IMR-90 (cell line): Measurements from ENCODE around the gene ULK1. TPM values are rescaled to one million over a fixed set of nuclear protein-coding genes. Genes with fewer than 3 reads are reported as not detected.

Experiments used
- ATAC-seq: fragments of 200-7000 bp; cut with Tn5 transposase; 2 replicates; pipeline ENCODE4 v1.9.1; 2020; ENCODE audit warnings: low read depth, mild to moderate bottlenecking, moderate library complexity
- BruUV-seq: library from RNA; stranded (reverse); fragments of 400-500 nt; replicated peaks from 2 replicates; lab custom pipeline; 2021; lab: Mats Ljungman, UMichigan
- CTCF ChIA-PET: fragments of 300-600 bp; formaldehyde crosslinking; extraction: SDS; loops from one replicate; lab custom pipeline; 2021; ENCODE audit warnings: antibody characterized with exemption; lab: Yijun Ruan, JAX
- POLR2A ChIA-PET: fragments of 300-600 bp; sonication (Branson Sonifier 250); formaldehyde crosslinking; loops from one replicate; lab custom pipeline; 2022; ENCODE audit warnings: antibody characterized with exemption; ENCODE audit not compliant: unreplicated experiment; lab: Charles Lee
- DNase-seq: peaks from one replicate; pipeline ENCODE4 v3.0.0; 2013
- H2AFZ ChIP-seq: replicated peaks from 2 replicates; pipeline ENCODE3; 2013; ENCODE audit warnings: low read length, mild to moderate bottlenecking; ENCODE audit not compliant: poor library complexity
- H2AK5ac ChIP-seq: 2 replicates; pipeline ENCODE4 v1.6.1; 2013; ENCODE audit warnings: low read depth, low read length, inconsistent platforms
- H2AK9ac ChIP-seq: replicated peaks from 2 replicates; pipeline ENCODE3; 2013; ENCODE audit warnings: mild to moderate bottlenecking, low read depth, low read length, moderate library complexity; ENCODE audit not compliant: poor library complexity
- H2BK120ac ChIP-seq: 2 replicates; pipeline ENCODE4 v1.6.1; 2013; ENCODE audit warnings: low read depth, low read length, inconsistent platforms
- H2BK15ac ChIP-seq: 3 replicates; pipeline ENCODE4 v1.6.1; 2013; ENCODE audit warnings: low read depth, low read length, inconsistent platforms
- H2BK20ac ChIP-seq: 2 replicates; pipeline ENCODE4 v1.6.1; 2013; ENCODE audit warnings: low read depth, mild to moderate bottlenecking, inconsistent platforms, low read length, moderate library complexity
- H2BK5ac ChIP-seq: 2 replicates; pipeline ENCODE4 v1.6.1; 2013; ENCODE audit warnings: mild to moderate bottlenecking, low read depth, low read length, inconsistent platforms; ENCODE audit not compliant: poor library complexity, severe bottlenecking
- H3K14ac ChIP-seq: replicated peaks from 2 replicates; pipeline ENCODE4 v1.6.1; 2013; ENCODE audit warnings: low read depth, low read length, inconsistent platforms
- H3K18ac ChIP-seq: 2 replicates; pipeline ENCODE4 v1.6.1; 2013; ENCODE audit warnings: low read depth, low read length, control low read depth
- H3K23ac ChIP-seq: 2 replicates; pipeline ENCODE4 v1.6.1; 2013; ENCODE audit warnings: low read depth, low read length, inconsistent platforms
- H3K27ac ChIP-seq: 2 replicates; pipeline ENCODE4 v1.5.1; 2013; ENCODE audit warnings: mild to moderate bottlenecking, control low read depth, low read length; ENCODE audit not compliant: insufficient read depth
- H3K27me3 ChIP-seq: 2 replicates; pipeline ENCODE4 v1.6.1; 2013; ENCODE audit warnings: low read length; ENCODE audit not compliant: control insufficient read depth, insufficient read depth
- H3K36me3 ChIP-seq: 2 replicates; pipeline ENCODE4 v1.6.1; 2013; ENCODE audit warnings: low read length, mixed read lengths; ENCODE audit not compliant: control insufficient read depth, insufficient read depth
- H3K4ac ChIP-seq: 2 replicates; pipeline ENCODE4 v1.6.1; 2013; ENCODE audit warnings: low read depth, low read length, inconsistent platforms
- H3K4me1 ChIP-seq: 2 replicates; pipeline ENCODE4 v1.6.1; 2013; ENCODE audit warnings: low read length, mixed read lengths; ENCODE audit not compliant: control insufficient read depth, insufficient read depth
- H3K4me2 ChIP-seq: 2 replicates; pipeline ENCODE4 v1.6.1; 2013; ENCODE audit warnings: low read depth, mild to moderate bottlenecking, control low read depth, low read length, moderate library complexity
- H3K4me3 ChIP-seq: 2 replicates; pipeline ENCODE4 v1.5.1; 2013; ENCODE audit warnings: low read depth, mild to moderate bottlenecking, control low read depth, low read length, moderate library complexity; ENCODE audit not compliant: insufficient read depth
- H3K56ac ChIP-seq: 2 replicates; pipeline ENCODE4 v1.6.1; 2013; ENCODE audit warnings: low read length, inconsistent platforms; ENCODE audit not compliant: insufficient read depth; ENCODE audit errors: extremely low read depth
- H3K79me1 ChIP-seq, 2 experiments: 2 replicates each; pipeline ENCODE4 v1.6.1; 2013; ENCODE audit warnings: low read length in 2 of 2, inconsistent platforms in 1 of 2, low read depth in 1 of 2
- H3K9ac ChIP-seq: 2 replicates; pipeline ENCODE4 v1.6.1; 2013; ENCODE audit warnings: low read depth, low read length, control low read depth
- H3K9me1 ChIP-seq: 2 replicates; pipeline ENCODE4 v1.6.1; 2013; ENCODE audit warnings: low read length, inconsistent platforms; ENCODE audit not compliant: insufficient read depth
- H3K9me3 ChIP-seq: 2 replicates; pipeline ENCODE4 v1.6.1; 2013; ENCODE audit warnings: low read length; ENCODE audit not compliant: control insufficient read depth, insufficient read depth
- H4K20me1 ChIP-seq: 2 replicates; pipeline ENCODE4 v1.6.1; 2013; ENCODE audit warnings: low read length, inconsistent platforms; ENCODE audit not compliant: insufficient read depth
- H4K5ac ChIP-seq: 2 replicates; pipeline ENCODE4 v1.6.1; 2013; ENCODE audit warnings: mild to moderate bottlenecking, low read depth, low read length, control low read depth
- H4K8ac ChIP-seq, 2 experiments: 2 replicates each; pipeline ENCODE4 v1.6.1; 2013; ENCODE audit warnings: low read depth in 2 of 2, low read length in 2 of 2, control low read depth in 1 of 2, inconsistent platforms in 1 of 2
- H4K91ac ChIP-seq: 2 replicates; pipeline ENCODE4 v1.6.1; 2013; ENCODE audit warnings: low read depth, low read length, inconsistent platforms; ENCODE audit not compliant: insufficient read depth
- BHLHE40 ChIP-seq: fragments of 150-350 bp; IDR thresholded peaks from 2 replicates; pipeline ENCODE4 v1.6.1; 2016; ENCODE audit warnings: mild to moderate bottlenecking, low read depth, low read length
- CTCF ChIP-seq: conservative IDR thresholded peaks from 2 replicates; pipeline ENCODE4 v1.5.1; 2012; ENCODE audit warnings: mild to moderate bottlenecking, low read depth, low read length, improper control_type of control experiment
- ELK1 ChIP-seq: fragments of 150-350 bp; IDR thresholded peaks from 2 replicates; pipeline ENCODE4 v1.6.1; 2016; ENCODE audit warnings: low read depth, mild to moderate bottlenecking, low read length, moderate library complexity, borderline replicate concordance
- FOS ChIP-seq: fragments of 150-350 bp; IDR thresholded peaks from 2 replicates; pipeline ENCODE4 v1.6.1; 2016; ENCODE audit warnings: low read depth, low read length
- MAFK ChIP-seq: IDR thresholded peaks from 2 replicates; pipeline ENCODE4 v1.6.1; 2012; ENCODE audit warnings: low read depth, low read length, improper control_type of control experiment
- MAZ ChIP-seq: IDR thresholded peaks from 2 replicates; pipeline ENCODE4 v1.6.1; 2012; ENCODE audit warnings: low read depth, mild to moderate bottlenecking, low read length, improper control_type of control experiment, moderate library complexity, borderline replicate concordance
- NFE2L2 ChIP-seq: fragments of 150-350 bp; IDR thresholded peaks from 2 replicates; pipeline ENCODE4 v1.6.1; 2016; ENCODE audit warnings: low read depth, mild to moderate bottlenecking, low read length
- POLR2A ChIP-seq: IDR thresholded peaks from 2 replicates; pipeline ENCODE4 v1.6.1; 2012; ENCODE audit warnings: mild to moderate bottlenecking, low read depth, low read length
- RAD21 ChIP-seq: IDR thresholded peaks from 2 replicates; pipeline ENCODE4 v1.6.1; 2012; ENCODE audit warnings: low read length, improper control_type of control experiment
- RCOR1 ChIP-seq: IDR thresholded peaks from 2 replicates; pipeline ENCODE4 v1.6.1; 2012; ENCODE audit warnings: mild to moderate bottlenecking, low read length, improper control_type of control experiment; ENCODE audit not compliant: insufficient replicate concordance
- RFX5 ChIP-seq: IDR thresholded peaks from 2 replicates; pipeline ENCODE4 v1.8.0; 2012; ENCODE audit warnings: low read depth, mild to moderate bottlenecking, low read length, moderate library complexity
- SMC3 ChIP-seq: fragments of 150-350 bp; IDR thresholded peaks from 2 replicates; pipeline ENCODE4 v1.6.1; 2016; ENCODE audit warnings: low read depth, mild to moderate bottlenecking, antibody characterized with exemption, low read length, moderate library complexity
- USF2 ChIP-seq: fragments of 150-350 bp; IDR thresholded peaks from 2 replicates; pipeline ENCODE4 v1.6.1; 2017; ENCODE audit warnings: mild to moderate bottlenecking, antibody characterized with exemption, low read length, low read depth
- WGBS, 2 experiments: methylation state at CpG; one replicate each; pipeline versions ENCODE4 v1.1.5 to v1.1.7; 2013; ENCODE audit warnings: missing lambda C conversion rate in 2 of 2; ENCODE audit not compliant: insufficient read length in 1 of 2; ENCODE audit errors: extremely low coverage in 2 of 2; 5-methylcytosine and 5-hydroxymethylcytosine counted together
- dilution Hi-C: fragments of 300-500 bp; cut with HindIII; formaldehyde crosslinking; loops from one replicate; pipeline ENCODE4 v1.14.3; 2018; ENCODE audit warnings: low sequenced_read_pairs; ENCODE audit not compliant: unreplicated experiment
- in situ Hi-C: fragments of 300-500 bp; cut with MboI; formaldehyde crosslinking; loops from 3 replicates; pipeline ENCODE4 v1.14.3; 2019; ENCODE audit warnings: low sequenced_read_pairs, inconsistent platforms, mixed read lengths
- intact Hi-C: fragments of 100-400 bp; cut with micrococcal nuclease; formaldehyde crosslinking; loops from 2 replicates; pipeline ENCODE4 v1.10.0; 2022
- polyA plus RNA-seq, 3 experiments: library from polyadenylated mRNA; depleted of rRNA; stranded (reverse); fragments of >200 nt; gene quantifications; 2 replicates each; pipeline ENCODE4 v1.2.3, GENCODE V29; 2012; ENCODE audit warnings: low replicate concordance in 1 of 3
- total RNA-seq: library from RNA; depleted of rRNA; stranded (reverse); fragments of >200 nt; gene quantifications from 2 replicates; pipeline ENCODE4 v1.2.3, GENCODE V29; 2012

The ULK1 gene
- total and polyA plus RNA-seq, 2 of the 4 experiments (the other 2 are of a cell fraction) = 1.8 to 19.2 TPM

- H3K27me3 ChIP-seq = peaks cover 12% of the 10 kb centered on the region; the same call in 1 of the 2 replicates
- H3K36me3 ChIP-seq = no peaks in the 10 kb centered on the region
- WGBS, 2 experiments = 73% methylated on average over 4 of the region's 21 CpGs; no CpG with 5 or more reads in 1 of the 2 experiments
- no peak overlapping the region for H4K91ac ChIP-seq
- no peak overlapping the region for H3K4ac ChIP-seq
- H4K5ac ChIP-seq = no peak overlapping the region
- dilution Hi-C loops = no loop called here
- no peak for TF ChIP-seq BHLHE40
- no peak for TF ChIP-seq RCOR1
- no peak for TF ChIP-seq MAFK
- TF ChIP-seq MAZ = no peak
- no peak for TF ChIP-seq FOS
- no peak for TF ChIP-seq CTCF
- no peak for TF ChIP-seq NFE2L2
- no peak for TF ChIP-seq POLR2A
- no peak for TF ChIP-seq USF2
- no peak for TF ChIP-seq RFX5
- TF ChIP-seq RAD21 = no peak
- no peak for TF ChIP-seq ELK1
- TF ChIP-seq SMC3 = no peak
- H3K56ac ChIP-seq = no peak overlapping the region
- no peak overlapping the region for H4K8ac ChIP-seq
- intact Hi-C loops = no loop called here
- H3K9ac ChIP-seq = no peak overlapping the region
- no peak overlapping the region for H2BK20ac ChIP-seq
- no peak overlapping the region for H2BK15ac ChIP-seq
- CTCF ChIA-PET = no interaction called here
- H3K18ac ChIP-seq = no peak overlapping the region
- peaks cover 7% of the 10 kb centered on the region for H3K9me1 ChIP-seq
- H2AK5ac ChIP-seq = 0 out of 2 replicates have a peak overlapping the region, but pooled peaks have one; percentile 14
- BruUV-seq = no TSS peak
- H2AK9ac ChIP-seq = no peak overlapping the region
- POLR2A ChIA-PET = no interaction called here
- H2BK120ac ChIP-seq = no peak overlapping the region; the same call in 1 of the 2 replicates
- DNase-seq (no peak), ATAC-seq (no peak)
- no peak overlapping the region for H3K4me3 ChIP-seq
- H3K9me3 ChIP-seq = no peaks in the 10 kb centered on the region
- H3K79me1 ChIP-seq = no peaks in the 10 kb centered on the region
- in situ Hi-C loops = no loop called here
- no peak overlapping the region for H3K4me2 ChIP-seq
- no peak overlapping the region for H3K23ac ChIP-seq
- no peak overlapping the region for H3K27ac ChIP-seq
- H2BK5ac ChIP-seq = no peak overlapping the region
- no peak overlapping the region for H3K14ac ChIP-seq
- H4K20me1 ChIP-seq = no peaks in the 10 kb centered on the region
- H2AFZ ChIP-seq = peak overlapping the region; percentile 13
- peaks cover 8% of the 10 kb centered on the region for H3K4me1 ChIP-seq
Observed at GRCh38 chr12:131857908-131858850, 36.2 kb upstream of the ULK1 start.
